ENCODE results near the gene ZNF79. TPM values are rescaled to one million over a fixed set of nuclear protein-coding genes. Genes with fewer than 3 reads are reported as not detected.

ZNF79 gene
- total and polyA plus RNA-seq, 2 experiments from 2014 or later: 2.2 to 6.3 TPM

GRCh38 chr9:127402401-127403090, 21.6 kb upstream of the ZNF79 start:
- no peaks in the 10 kb centered on the region for H3K27me3 ChIP-seq (ENCODE audit: insufficient read depth)
- H3K4me1 ChIP-seq (ENCODE audit: insufficient read depth): peaks cover 4% of the 10 kb centered on the region; the same call in 1 of the 2 replicates
- no peaks in the 10 kb centered on the region; the same call in 1 of the 2 replicates for H3K36me3 ChIP-seq (ENCODE audit: insufficient read depth)
- peaks cover 5% of the 10 kb centered on the region; the same call in 1 of the 2 replicates for H4K20me1 ChIP-seq (replicated peaks; ENCODE audit: insufficient read depth)
- H3F3A ChIP-seq (replicated peaks; ENCODE audit: low read depth): no peaks in the 10 kb centered on the region
- no peaks in the 10 kb centered on the region for H3K9me2 ChIP-seq (ENCODE audit: insufficient read depth)
- H2AFZ ChIP-seq: no peak overlapping the region
- H3K27ac Mint-ChIP-seq: no peak overlapping the region; the same call in 1 of the 2 replicates
- peaks cover 8% of the 10 kb centered on the region for H3K36me3 Mint-ChIP-seq (ENCODE audit: low read depth)
- peaks cover 5% of the 10 kb centered on the region for H3K4me1 Mint-ChIP-seq
- peaks cover 17% of the 10 kb centered on the region for H3K79me2 ChIP-seq (replicated peaks; ENCODE audit: insufficient read depth)
- ATAC-seq (no peak), DNase-seq (ENCODE audit: low spot score) (no peak)
- no peak overlapping the region for H3K27ac ChIP-seq (ENCODE audit: low read depth)
- H3K4me3 Mint-ChIP-seq: no peak overlapping the region
- no peaks in the 10 kb centered on the region for H3K9me3 Mint-ChIP-seq
- TF ChIP-seq STAT1 (IDR thresholded peaks at IDR 0.05; ENCODE audit: unreplicated experiment) (no peak), ZNF331 (CRISPR knock-in tag; IDR thresholded peaks at IDR 0.05; ENCODE audit: low read depth) (no peak), JUNB (IDR thresholded peaks at IDR 0.05; ENCODE audit: unreplicated experiment) (no peak), ZNF114 (CRISPR knock-in tag; IDR thresholded peaks at IDR 0.05) (no peak), CREB1 (CRISPR knock-in tag; IDR thresholded peaks at IDR 0.05; ENCODE audit: low read depth) (no peak), ZNF462 (CRISPR knock-in tag; IDR thresholded peaks at IDR 0.05) (no peak), EZH2 (IDR thresholded peaks at IDR 0.05; ENCODE audit: low read depth, unreplicated experiment) (no peak), POLR2AphosphoS5 (IDR thresholded peaks at IDR 0.05; ENCODE audit: low read depth) (no peak), ETS1 (IDR thresholded peaks at IDR 0.05) (no peak), EZH2phosphoT487 (IDR thresholded peaks at IDR 0.05; ENCODE audit: unreplicated experiment) (no peak), NANOG (IDR thresholded peaks at IDR 0.05; ENCODE audit: borderline replicate concordance) (no peak)
- TF ChIP-seq, protein P1, sequence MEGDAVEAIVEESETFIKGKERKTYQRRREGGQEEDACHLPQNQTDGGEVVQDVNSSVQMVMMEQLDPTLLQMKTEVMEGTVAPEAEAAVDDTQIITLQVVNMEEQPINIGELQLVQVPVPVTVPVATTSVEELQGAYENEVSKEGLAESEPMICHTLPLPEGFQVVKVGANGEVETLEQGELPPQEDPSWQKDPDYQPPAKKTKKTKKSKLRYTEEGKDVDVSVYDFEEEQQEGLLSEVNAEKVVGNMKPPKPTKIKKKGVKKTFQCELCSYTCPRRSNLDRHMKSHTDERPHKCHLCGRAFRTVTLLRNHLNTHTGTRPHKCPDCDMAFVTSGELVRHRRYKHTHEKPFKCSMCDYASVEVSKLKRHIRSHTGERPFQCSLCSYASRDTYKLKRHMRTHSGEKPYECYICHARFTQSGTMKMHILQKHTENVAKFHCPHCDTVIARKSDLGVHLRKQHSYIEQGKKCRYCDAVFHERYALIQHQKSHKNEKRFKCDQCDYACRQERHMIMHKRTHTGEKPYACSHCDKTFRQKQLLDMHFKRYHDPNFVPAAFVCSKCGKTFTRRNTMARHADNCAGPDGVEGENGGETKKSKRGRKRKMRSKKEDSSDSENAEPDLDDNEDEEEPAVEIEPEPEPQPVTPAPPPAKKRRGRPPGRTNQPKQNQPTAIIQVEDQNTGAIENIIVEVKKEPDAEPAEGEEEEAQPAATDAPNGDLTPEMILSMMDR (conservative IDR thresholded peaks at IDR 0.05; ENCODE audit: low read depth in 2 of 2): no peak
- TF ChIP-seq, protein P2, sequence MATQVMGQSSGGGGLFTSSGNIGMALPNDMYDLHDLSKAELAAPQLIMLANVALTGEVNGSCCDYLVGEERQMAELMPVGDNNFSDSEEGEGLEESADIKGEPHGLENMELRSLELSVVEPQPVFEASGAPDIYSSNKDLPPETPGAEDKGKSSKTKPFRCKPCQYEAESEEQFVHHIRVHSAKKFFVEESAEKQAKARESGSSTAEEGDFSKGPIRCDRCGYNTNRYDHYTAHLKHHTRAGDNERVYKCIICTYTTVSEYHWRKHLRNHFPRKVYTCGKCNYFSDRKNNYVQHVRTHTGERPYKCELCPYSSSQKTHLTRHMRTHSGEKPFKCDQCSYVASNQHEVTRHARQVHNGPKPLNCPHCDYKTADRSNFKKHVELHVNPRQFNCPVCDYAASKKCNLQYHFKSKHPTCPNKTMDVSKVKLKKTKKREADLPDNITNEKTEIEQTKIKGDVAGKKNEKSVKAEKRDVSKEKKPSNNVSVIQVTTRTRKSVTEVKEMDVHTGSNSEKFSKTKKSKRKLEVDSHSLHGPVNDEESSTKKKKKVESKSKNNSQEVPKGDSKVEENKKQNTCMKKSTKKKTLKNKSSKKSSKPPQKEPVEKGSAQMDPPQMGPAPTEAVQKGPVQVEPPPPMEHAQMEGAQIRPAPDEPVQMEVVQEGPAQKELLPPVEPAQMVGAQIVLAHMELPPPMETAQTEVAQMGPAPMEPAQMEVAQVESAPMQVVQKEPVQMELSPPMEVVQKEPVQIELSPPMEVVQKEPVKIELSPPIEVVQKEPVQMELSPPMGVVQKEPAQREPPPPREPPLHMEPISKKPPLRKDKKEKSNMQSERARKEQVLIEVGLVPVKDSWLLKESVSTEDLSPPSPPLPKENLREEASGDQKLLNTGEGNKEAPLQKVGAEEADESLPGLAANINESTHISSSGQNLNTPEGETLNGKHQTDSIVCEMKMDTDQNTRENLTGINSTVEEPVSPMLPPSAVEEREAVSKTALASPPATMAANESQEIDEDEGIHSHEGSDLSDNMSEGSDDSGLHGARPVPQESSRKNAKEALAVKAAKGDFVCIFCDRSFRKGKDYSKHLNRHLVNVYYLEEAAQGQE (IDR thresholded peaks at IDR 0.05; ENCODE audit: unreplicated experiment): no peak
- no peak overlapping the region for H3K4me3 ChIP-seq
- peaks cover 8% of the 10 kb centered on the region for H3K27me3 Mint-ChIP-seq (ENCODE audit: insufficient read depth, low read depth, poor library complexity)
- H3K4me2 ChIP-seq: no peak overlapping the region

Data from GM23338 (cell line).